ENCODE data around the gene WDR5.

WDR5 gene

GRCh38 chr9:134135343-134136117 is at the start of gene WDR5:
Gene WDR5, plus strand, starts transcription at chr9:134136082. Its CDS starts 3,796 bp downstream, at chr9:134139878.
- TF ChIP-seq CTCF (conservative IDR thresholded peaks at IDR 0.05; ENCODE audit: low read depth, low read length), result 0 out of 2 replicates have a peak, but pooled peaks have one; percentile 11
- Histone ChIP-seq H3K9ac (peak within 1 kb of the TSS; percentile 98), H3K4me3 (IDR thresholded peaks at IDR 0.05; ENCODE audit: insufficient read depth, low read depth, low read length) (peak within 1 kb of the TSS; percentile 56), H3K4me1 (ENCODE audit: low read depth, poor library complexity, severe bottlenecking) (peaks cover 22% of the 10 kb centered on the region), H3K27ac (peak within 1 kb of the TSS; percentile 96), H3K79me2 (ENCODE audit: insufficient read depth, low read depth) (peaks cover 39% of the 10 kb centered on the region), H3K27me3 (ENCODE audit: insufficient read depth, low read depth) (no peaks in the 10 kb centered on the region), H3K36me3 (ENCODE audit: insufficient read depth) (no peaks in the 10 kb centered on the region; the same call in 1 of the 2 replicates), H4K20me1 (ENCODE audit: insufficient read depth) (peaks cover 9% of the 10 kb centered on the region; the same call in 1 of the 2 replicates), H3K4me2 (peak within 1 kb of the TSS; percentile 98), H2AFZ (ENCODE audit: low read depth) (peak within 1 kb of the TSS; percentile 99)

DNA sequence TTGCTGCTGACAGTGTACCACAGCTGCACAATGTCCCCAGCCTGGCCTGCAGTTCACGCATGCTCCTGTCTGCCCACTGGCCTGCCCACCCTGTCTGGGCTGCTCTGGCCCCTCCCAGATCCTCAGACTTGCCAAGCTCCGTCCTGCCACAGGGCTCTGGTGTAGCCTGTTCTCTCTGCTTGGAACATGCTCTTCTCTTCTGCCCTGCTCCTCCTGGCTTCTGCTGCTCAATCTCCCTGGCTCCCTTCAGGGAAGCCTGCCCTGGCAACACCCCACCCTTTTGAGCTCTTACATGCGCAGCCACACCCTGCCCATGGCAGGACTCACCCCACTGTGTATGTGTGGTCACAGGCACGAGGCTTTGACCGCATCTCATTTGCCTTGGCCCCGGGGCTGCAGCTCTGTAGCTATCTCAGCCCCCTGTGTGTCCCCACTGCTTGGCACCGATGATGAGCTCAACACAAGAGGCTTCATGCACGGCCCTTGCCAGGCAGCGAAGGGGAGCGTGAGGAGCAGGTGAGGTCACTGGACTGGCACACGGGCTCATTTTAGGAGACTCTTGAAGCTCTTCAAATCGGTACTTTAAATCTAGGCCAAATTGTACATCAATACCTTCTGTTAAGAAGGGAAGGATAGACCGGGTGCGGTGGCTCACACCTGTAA is 47.7 kb upstream of the WDR5 start:
- Histone ChIP-seq H3K36me3 (ENCODE audit: insufficient read depth) (no peaks in the 10 kb centered on the region), H3K9ac (no peak overlapping the region), H4K20me1 (ENCODE audit: insufficient read depth) (no peaks in the 10 kb centered on the region), H3K4me1 (ENCODE audit: low read depth, poor library complexity, severe bottlenecking) (no peaks in the 10 kb centered on the region), H2AFZ (ENCODE audit: low read depth) (no peak overlapping the region), H3K4me2 (no peak overlapping the region), H3K4me3 (IDR thresholded peaks at IDR 0.05; ENCODE audit: insufficient read depth, low read depth, low read length) (no peak overlapping the region), H3K27ac (no peak overlapping the region), H3K79me2 (ENCODE audit: insufficient read depth, low read depth) (no peaks in the 10 kb centered on the region), H3K27me3 (ENCODE audit: insufficient read depth, low read depth) (peaks cover 69% of the 10 kb centered on the region)
- no peak for TF ChIP-seq CTCF (conservative IDR thresholded peaks at IDR 0.05; ENCODE audit: low read depth, low read length)

DNA sequence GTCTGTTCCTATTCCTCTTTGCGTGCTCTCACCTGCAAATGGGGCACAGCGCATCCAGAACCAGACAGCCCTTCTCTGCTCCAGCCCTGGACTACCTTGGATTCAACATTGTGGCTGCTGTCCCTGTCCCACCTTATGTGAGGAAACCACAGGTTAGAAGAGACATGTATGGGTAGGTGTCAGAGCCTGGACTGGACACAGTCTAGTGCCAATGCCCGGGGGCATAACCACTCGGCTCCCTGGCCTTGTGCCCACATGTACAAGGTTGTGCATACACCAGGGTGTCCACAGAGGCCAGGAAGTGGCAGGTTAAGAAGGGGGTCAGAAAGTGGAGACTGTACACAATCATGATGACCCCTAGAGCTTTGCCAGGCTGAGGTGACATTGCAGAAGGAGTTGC is 45.9 kb upstream of the WDR5 start:
- no peaks in the 10 kb centered on the region for H3K79me2 ChIP-seq (ENCODE audit: insufficient read depth, low read depth)
- H3K4me3 ChIP-seq (IDR thresholded peaks at IDR 0.05; ENCODE audit: insufficient read depth, low read depth, low read length), result no peak overlapping the region
- peaks cover 64% of the 10 kb centered on the region for H3K27me3 ChIP-seq (ENCODE audit: insufficient read depth, low read depth)
- no peaks in the 10 kb centered on the region for H4K20me1 ChIP-seq (ENCODE audit: insufficient read depth)
- no peak overlapping the region for H3K4me2 ChIP-seq
- no peaks in the 10 kb centered on the region for H3K36me3 ChIP-seq (ENCODE audit: insufficient read depth)
- no peak overlapping the region for H3K9ac ChIP-seq
- no peak overlapping the region for H3K27ac ChIP-seq
- H3K4me1 ChIP-seq (ENCODE audit: low read depth, poor library complexity, severe bottlenecking), result no peaks in the 10 kb centered on the region
- H2AFZ ChIP-seq (ENCODE audit: low read depth), result no peak overlapping the region
- no peak for TF ChIP-seq CTCF (conservative IDR thresholded peaks at IDR 0.05; ENCODE audit: low read depth, low read length)

- H3K27me3 ChIP-seq (ENCODE audit: insufficient read depth, low read depth), result peaks cover 61% of the 10 kb centered on the region
- H3K4me2 ChIP-seq, result no peak overlapping the region
- no peak overlapping the region for H2AFZ ChIP-seq (ENCODE audit: low read depth)
These were observed 36.6 kb upstream of the WDR5 start for GRCh38 chr9:134099123-134099761.

More at GRCh38 chr9:134099123-134099761, 36.6 kb upstream of the WDR5 start:
- Histone ChIP-seq H3K4me1 (ENCODE audit: low read depth, poor library complexity, severe bottlenecking) (no peaks in the 10 kb centered on the region), H3K79me2 (ENCODE audit: insufficient read depth, low read depth) (no peaks in the 10 kb centered on the region), H3K27ac (no peak overlapping the region), H3K4me3 (IDR thresholded peaks at IDR 0.05; ENCODE audit: insufficient read depth, low read depth, low read length) (no peak overlapping the region), H4K20me1 (ENCODE audit: insufficient read depth) (no peaks in the 10 kb centered on the region), H3K36me3 (ENCODE audit: insufficient read depth) (no peaks in the 10 kb centered on the region), H3K9ac (no peak overlapping the region)
- TF ChIP-seq CTCF (conservative IDR thresholded peaks at IDR 0.05; ENCODE audit: low read depth, low read length), result peak; percentile 87

All from KMS-11 (cell line).